K562 (cell line): ENCODE data around the gene RBM20. TPM values are rescaled to one million over a fixed set of nuclear protein-coding genes. Genes with fewer than 3 reads are reported as not detected.

Experiments used
- ATAC-seq: fragments of 200-7000 bp; cut with Tn5 transposase; 3 replicates; pipeline ENCODE4 v1.9.1; 2020; ENCODE audit warnings: moderate library complexity
- BruUV-seq: library from RNA; stranded (reverse); fragments of 400-500 nt; replicated peaks from 2 replicates; lab custom pipeline; 2021; lab: Mats Ljungman, UMichigan
- CTCF ChIA-PET: fragments of 300-600 bp; formaldehyde crosslinking; extraction: SDS; loops from one replicate; lab custom pipeline; 2021; ENCODE audit warnings: low intra/inter-chr PET ratio; lab: Yijun Ruan, JAX
- POLR2A ChIA-PET: fragments of 300-600, 350-650 bp; sonication (Branson Sonifier 250); formaldehyde crosslinking; extraction: SDS; loops from one replicate; lab custom pipeline; 2021; ENCODE audit warnings: antibody characterized with exemption, inconsistent platforms; lab: Yijun Ruan, JAX
- DNase-seq, 4 experiments: peaks; one replicate each; pipeline versions ENCODE4 v3.0.0 to v3.0.0-alpha.2; 2011 to 2018; ENCODE audit warnings: low spot score in 3 of 4, mixed read lengths in 3 of 4; ENCODE audit errors: extremely low read depth in 1 of 4
- FAIRE-seq: peaks from 2 replicates; lab custom pipeline; 2011; peaks lifted over from hg19 to GRCh38; lab: Jason Lieb, UNC
- H2AFZ ChIP-seq: 2 replicates; pipeline ENCODE4 v1.6.0; 2011; ENCODE audit warnings: low read depth, low read length, control low read depth, inconsistent platforms
- H3K27ac ChIP-seq: fragments of 200-600 bp; 3 replicates; pipeline ENCODE4 v1.8.0; 2011; ENCODE audit warnings: low read depth, mild to moderate bottlenecking, control low read depth, inconsistent platforms, low read length, moderate library complexity, mixed read lengths; ENCODE audit errors: extremely low read depth
- H3K27me3 ChIP-seq, 2 experiments: fragments of 300-600 bp in 1 of 2; 2 replicates in 1 of 2; 3 replicates in 1 of 2; pipeline versions ENCODE4 v1.6.0 to v1.8.0; 2011; ENCODE audit warnings: inconsistent platforms in 2 of 2, low read length in 2 of 2, mild to moderate bottlenecking in 1 of 2, mixed read lengths in 1 of 2, moderate library complexity in 1 of 2; ENCODE audit not compliant: control insufficient read depth in 2 of 2, insufficient read depth in 2 of 2
- H3K36me3 ChIP-seq: fragments of 300-600 bp; 3 replicates; pipeline ENCODE4 v1.8.0; 2011; ENCODE audit warnings: mild to moderate bottlenecking, low read length, inconsistent platforms; ENCODE audit not compliant: control insufficient read depth, insufficient read depth
- H3K4me1 ChIP-seq, 2 experiments: fragments of 200-600 bp in 1 of 2; replicated peaks in 1 of 2; 2 replicates in 1 of 2; 3 replicates in 1 of 2; pipeline versions ENCODE4 v1.5.1 to v1.8.0; 2011; ENCODE audit warnings: inconsistent platforms in 2 of 2, low read length in 2 of 2, mild to moderate bottlenecking in 1 of 2, mixed read lengths in 1 of 2, moderate library complexity in 1 of 2; ENCODE audit not compliant: control insufficient read depth in 2 of 2, insufficient read depth in 2 of 2
- H3K4me2 ChIP-seq: 2 replicates; pipeline ENCODE4 v1.6.1; 2011; ENCODE audit warnings: low read length, control low read depth, inconsistent platforms, mixed read lengths; ENCODE audit not compliant: insufficient read depth
- H3K4me3 ChIP-seq: fragments of 200-600 bp; sonication (generic), shearing (Covaris generic); 2 replicates; pipeline ENCODE4 v1.5.1; 2016; ENCODE audit warnings: control low read depth, inconsistent platforms
- H3K79me2 ChIP-seq: fragments of 200-600 bp; 3 replicates; pipeline ENCODE4 v1.8.0; 2011; ENCODE audit warnings: low read length, inconsistent platforms; ENCODE audit not compliant: control insufficient read depth, insufficient read depth
- H3K9ac ChIP-seq, 2 experiments: 2 replicates each; pipeline versions ENCODE4 v1.6.0 to v1.6.1; 2011; ENCODE audit warnings: low read depth in 2 of 2, low read length in 2 of 2, control low read depth in 1 of 2, inconsistent platforms in 1 of 2, mild to moderate bottlenecking in 1 of 2, mixed read lengths in 1 of 2; ENCODE audit not compliant: insufficient read depth in 1 of 2
- H3K9me1 ChIP-seq: one replicate; pipeline ENCODE4 v1.6.0; 2011; ENCODE audit warnings: inconsistent platforms, mild to moderate bottlenecking, low read length, moderate library complexity; ENCODE audit not compliant: control insufficient read depth, insufficient read depth
- H3K9me3 ChIP-seq: replicated peaks from 2 replicates; pipeline ENCODE4 v1.5.1; 2011; ENCODE audit warnings: low read depth, low read length, inconsistent platforms; ENCODE audit not compliant: control insufficient read depth, insufficient read depth
- H4K20me1 ChIP-seq: replicated peaks from 2 replicates; pipeline ENCODE4 v1.6.1; 2011; ENCODE audit warnings: low read length, inconsistent platforms, mixed read lengths; ENCODE audit not compliant: control insufficient read depth, insufficient read depth
- ATF3 ChIP-seq, 2 experiments: fragments of 450-650 bp in 1 of 2; sonication (generic) in 1 of 2; formaldehyde crosslinking in 1 of 2; IDR thresholded peaks in 1 of 2; conservative IDR thresholded peaks in 1 of 2; 2 replicates each; pipeline versions ENCODE4 v1.6.1 to v1.8.1; 2016 to 2023; ENCODE audit warnings: mild to moderate bottlenecking in 2 of 2, moderate library complexity in 2 of 2, inconsistent platforms in 1 of 2, missing genetic modification reagents in 1 of 2
- HDAC8 ChIP-seq: fragments of 450-650 bp; IDR thresholded peaks from 2 replicates; pipeline ENCODE4 v1.6.1; 2016; ENCODE audit warnings: mild to moderate bottlenecking, missing genetic modification characterization, moderate library complexity, missing compliant biosample characterization
- PRPF4 ChIP-seq: fragments of 200-400 bp; formaldehyde crosslinking; IDR thresholded peaks from one replicate; pipeline ENCODE4 v1.6.1; 2017; ENCODE audit warnings: low read length, low read depth, mild to moderate bottlenecking; ENCODE audit not compliant: insufficient read depth, poor library complexity, severe bottlenecking
- PURB ChIP-seq: sonication (generic); formaldehyde crosslinking; IDR thresholded peaks from 2 replicates; pipeline ENCODE4 v1.9.0; 2021; ENCODE audit warnings: low read depth, mild to moderate bottlenecking, missing genetic modification reagents
- RAD51 ChIP-seq: fragments of 450-650 bp; IDR thresholded peaks from 2 replicates; pipeline ENCODE4 v1.7.1; 2016; ENCODE audit warnings: low read depth, mild to moderate bottlenecking, borderline replicate concordance
- ZNF121 ChIP-seq: sonication (generic); formaldehyde crosslinking; conservative IDR thresholded peaks from 2 replicates; pipeline ENCODE4 v1.8.0; 2022; ENCODE audit warnings: missing genetic modification reagents
- ZNF644 ChIP-seq: fragments of 200-800 bp; sonication (Bioruptor generic); IDR thresholded peaks from 2 replicates; pipeline ENCODE4 v1.6.1; 2016; ENCODE audit warnings: low read depth, missing genetic modification characterization, missing compliant biosample characterization
- ZNF766 ChIP-seq: fragments of 200-800 bp; sonication (Bioruptor generic); conservative IDR thresholded peaks from 2 replicates; pipeline ENCODE4 v1.6.1; 2016; ENCODE audit warnings: missing genetic modification characterization, missing compliant biosample characterization
- in situ Hi-C: fragments of 300-500 bp; cut with MboI; formaldehyde crosslinking; loops from 4 replicates; pipeline ENCODE4 v1.15.0; 2018; ENCODE audit warnings: inconsistent platforms, mixed read lengths
- intact Hi-C: fragments of 100-400 bp; cut with micrococcal nuclease; formaldehyde crosslinking; loops from 2 replicates; pipeline ENCODE4 v1.14.2; 2022
- polyA plus RNA-seq, 8 experiments: library from polyadenylated mRNA; depleted of rRNA in 4 of 8; stranded (reverse) in 5 of 8; unstranded in 3 of 8; fragments of >200 nt; fragmentation: Nextera tagmentation in 2 of 8; fragmentation: Illumina TruSeq in 1 of 8; extraction: Ambion mirVana in 2 of 8; extraction: Trizol in 1 of 8; gene quantifications; 2 replicates each; pipeline versions ENCODE4 v1.2.1 to v1.2.3, GENCODE V29; 2011 to 2014; ENCODE audit warnings: inconsistent platforms in 1 of 8, missing spikeins in 1 of 8
- total RNA-seq, 7 experiments: library from RNA; depleted of rRNA in 6 of 7; stranded (reverse); fragments of >200 nt in 6 of 7; fragmentation: Illumina TruSeq in 2 of 7; extraction: Trizol in 2 of 7; gene quantifications; 2 replicates each; pipeline versions ENCODE4 v1.2.1 to v1.2.3, GENCODE V29; 2011 to 2021; ENCODE audit warnings: low replicate concordance in 1 of 7
- TF ChIP-seq, protein P1 (sequence below): fragments of 450-650 bp; formaldehyde crosslinking; IDR thresholded peaks from 2 replicates; pipeline ENCODE4 v1.4.0; 2020; ENCODE audit warnings: mild to moderate bottlenecking, mixed read lengths
- TF ChIP-seq, protein P2 (sequence below), 2 experiments: IDR thresholded peaks; 2 replicates each; pipeline ENCODE4 v1.6.1; 2012; ENCODE audit warnings: improper control_type of control experiment in 2 of 2, low read depth in 2 of 2, low read length in 2 of 2, borderline replicate concordance in 1 of 2

Gene RBM20
- total and polyA plus RNA-seq, 9 of the 15 experiments (the other 6 are each of a cell fraction or from before 2014, with no cell fraction given) = 0.63 to 5.7 (median 3.2) TPM

DNA sequence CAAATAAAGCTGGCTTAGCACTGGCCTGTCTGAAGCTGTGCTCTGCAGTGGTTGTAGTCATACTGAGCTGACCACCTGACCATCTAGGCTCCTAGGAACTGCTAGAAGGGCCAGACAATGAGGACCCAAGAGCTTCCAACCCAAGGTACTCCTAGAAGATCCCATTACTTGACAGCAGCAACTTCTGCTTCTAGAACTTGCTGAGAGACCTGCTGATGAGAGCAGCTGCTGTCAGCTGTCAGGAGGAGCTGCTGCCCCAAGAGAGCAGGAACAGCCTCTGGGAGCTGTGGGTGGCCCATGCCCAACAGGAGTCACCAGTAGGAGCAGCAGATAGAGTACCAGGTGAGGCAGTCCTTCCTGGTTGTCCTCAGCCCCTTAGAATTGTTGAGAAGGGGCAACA lies 70.2 kb downstream of the RBM20 start:
- intact Hi-C loops = no loop called here
- CTCF ChIA-PET = no interaction called here
- H3K36me3 ChIP-seq = no peaks in the 10 kb centered on the region
- in situ Hi-C loops = no loop called here
- no peak overlapping the region for H3K9ac ChIP-seq
- H3K4me1 ChIP-seq = peaks cover 6 to 7% of the 10 kb centered on the region in 2 experiments; a peak in 3 of 5 replicates
- no peaks in the 10 kb centered on the region; the same call in 1 of the 2 replicates for H4K20me1 ChIP-seq
- no TSS peak for BruUV-seq
- H3K9me1 ChIP-seq = no peaks in the 10 kb centered on the region
- 0 out of 3 replicates have a peak, but pooled peaks cover 7% of the 10 kb centered on the region for H3K79me2 ChIP-seq
- no peak overlapping the region for H2AFZ ChIP-seq
- no peak for ATAC-seq
- no peaks in the 10 kb centered on the region for H3K27me3 ChIP-seq
- no peak for TF ChIP-seq PURB
- TF ChIP-seq ZNF121 (CRISPR knock-in tag) = no peak
- no peak for TF ChIP-seq ZNF766 (CRISPR knock-in tag)
- no peak for TF ChIP-seq HDAC8 (tag)
- TF ChIP-seq, protein P1, sequence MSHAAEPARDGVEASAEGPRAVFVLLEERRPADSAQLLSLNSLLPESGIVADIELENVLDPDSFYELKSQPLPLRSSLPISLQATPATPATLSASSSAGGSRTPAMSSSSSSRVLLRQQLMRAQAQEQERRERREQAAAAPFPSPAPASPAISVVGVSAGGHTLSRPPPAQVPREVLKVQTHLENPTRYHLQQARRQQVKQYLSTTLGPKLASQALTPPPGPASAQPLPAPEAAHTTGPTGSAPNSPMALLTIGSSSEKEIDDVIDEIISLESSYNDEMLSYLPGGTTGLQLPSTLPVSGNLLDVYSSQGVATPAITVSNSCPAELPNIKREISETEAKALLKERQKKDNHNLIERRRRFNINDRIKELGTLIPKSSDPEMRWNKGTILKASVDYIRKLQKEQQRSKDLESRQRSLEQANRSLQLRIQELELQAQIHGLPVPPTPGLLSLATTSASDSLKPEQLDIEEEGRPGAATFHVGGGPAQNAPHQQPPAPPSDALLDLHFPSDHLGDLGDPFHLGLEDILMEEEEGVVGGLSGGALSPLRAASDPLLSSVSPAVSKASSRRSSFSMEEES (CRISPR knock-in tag) = peak; percentile 38; the same call in 1 of the 2 replicates
- TF ChIP-seq ZNF644 (tag) = no peak
- TF ChIP-seq RAD51 = peak; percentile 39; the same call in 1 of the 2 replicates
- TF ChIP-seq ATF3 (IDR thresholded peaks at IDR 0.05) = no peak
- no peak for TF ChIP-seq ATF3 (CRISPR knock-in tag; conservative IDR thresholded peaks at IDR 0.05)
- TF ChIP-seq, protein P2, sequence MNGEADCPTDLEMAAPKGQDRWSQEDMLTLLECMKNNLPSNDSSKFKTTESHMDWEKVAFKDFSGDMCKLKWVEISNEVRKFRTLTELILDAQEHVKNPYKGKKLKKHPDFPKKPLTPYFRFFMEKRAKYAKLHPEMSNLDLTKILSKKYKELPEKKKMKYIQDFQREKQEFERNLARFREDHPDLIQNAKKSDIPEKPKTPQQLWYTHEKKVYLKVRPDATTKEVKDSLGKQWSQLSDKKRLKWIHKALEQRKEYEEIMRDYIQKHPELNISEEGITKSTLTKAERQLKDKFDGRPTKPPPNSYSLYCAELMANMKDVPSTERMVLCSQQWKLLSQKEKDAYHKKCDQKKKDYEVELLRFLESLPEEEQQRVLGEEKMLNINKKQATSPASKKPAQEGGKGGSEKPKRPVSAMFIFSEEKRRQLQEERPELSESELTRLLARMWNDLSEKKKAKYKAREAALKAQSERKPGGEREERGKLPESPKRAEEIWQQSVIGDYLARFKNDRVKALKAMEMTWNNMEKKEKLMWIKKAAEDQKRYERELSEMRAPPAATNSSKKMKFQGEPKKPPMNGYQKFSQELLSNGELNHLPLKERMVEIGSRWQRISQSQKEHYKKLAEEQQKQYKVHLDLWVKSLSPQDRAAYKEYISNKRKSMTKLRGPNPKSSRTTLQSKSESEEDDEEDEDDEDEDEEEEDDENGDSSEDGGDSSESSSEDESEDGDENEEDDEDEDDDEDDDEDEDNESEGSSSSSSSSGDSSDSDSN (IDR thresholded peaks at IDR 0.05; ENCODE audit: borderline replicate concordance in 1 of 2, low read depth in 2 of 2, low read length in 2 of 2) = no peak
- TF ChIP-seq PRPF4 = no peak
- TF ChIP-seq, all 486 proteins: peak for 2
- DNase-seq (no peak), FAIRE-seq (no peak)
- no peaks in the 10 kb centered on the region for H3K9me3 ChIP-seq
- no peak overlapping the region for H3K4me3 ChIP-seq
- POLR2A ChIA-PET = interaction anchor here (0.8 kb wide), 1 partner anchor 32 kb away, joined by 3 read pairs; no protein-coding TSS in a partner anchor
- no peak overlapping the region for H3K27ac ChIP-seq
- H3K4me2 ChIP-seq = no peak overlapping the region
